ENCODE data around the gene CEACAM3.

DNA sequence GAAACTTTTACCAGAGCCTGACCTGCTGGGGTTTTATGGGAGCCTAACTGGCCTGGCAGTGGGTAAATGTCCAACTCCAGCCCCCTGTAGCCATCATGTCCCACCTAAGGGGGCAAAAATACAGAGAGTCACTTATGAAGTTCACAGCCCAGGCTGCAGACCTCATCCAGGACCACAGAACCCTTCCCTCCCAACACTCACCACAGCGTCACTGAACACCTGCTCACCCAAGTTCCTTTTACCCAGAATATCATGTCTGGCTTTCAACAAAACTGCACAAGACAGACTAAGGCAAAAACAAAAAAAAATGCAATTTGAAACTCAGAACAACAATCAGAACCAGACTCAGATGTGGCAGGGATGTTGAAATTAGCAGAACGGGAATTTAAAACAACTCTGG is 6.4 kb downstream of the CEACAM3 start:
- TF ChIP-seq POLR2A (IDR thresholded peaks at IDR 0.05): no peak
- TF ChIP-seq, protein P1, sequence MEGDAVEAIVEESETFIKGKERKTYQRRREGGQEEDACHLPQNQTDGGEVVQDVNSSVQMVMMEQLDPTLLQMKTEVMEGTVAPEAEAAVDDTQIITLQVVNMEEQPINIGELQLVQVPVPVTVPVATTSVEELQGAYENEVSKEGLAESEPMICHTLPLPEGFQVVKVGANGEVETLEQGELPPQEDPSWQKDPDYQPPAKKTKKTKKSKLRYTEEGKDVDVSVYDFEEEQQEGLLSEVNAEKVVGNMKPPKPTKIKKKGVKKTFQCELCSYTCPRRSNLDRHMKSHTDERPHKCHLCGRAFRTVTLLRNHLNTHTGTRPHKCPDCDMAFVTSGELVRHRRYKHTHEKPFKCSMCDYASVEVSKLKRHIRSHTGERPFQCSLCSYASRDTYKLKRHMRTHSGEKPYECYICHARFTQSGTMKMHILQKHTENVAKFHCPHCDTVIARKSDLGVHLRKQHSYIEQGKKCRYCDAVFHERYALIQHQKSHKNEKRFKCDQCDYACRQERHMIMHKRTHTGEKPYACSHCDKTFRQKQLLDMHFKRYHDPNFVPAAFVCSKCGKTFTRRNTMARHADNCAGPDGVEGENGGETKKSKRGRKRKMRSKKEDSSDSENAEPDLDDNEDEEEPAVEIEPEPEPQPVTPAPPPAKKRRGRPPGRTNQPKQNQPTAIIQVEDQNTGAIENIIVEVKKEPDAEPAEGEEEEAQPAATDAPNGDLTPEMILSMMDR (IDR thresholded peaks at IDR 0.05): no peak

Data from Peyer's patch (tissue), 4 donors.